CD8-positive, alpha-beta memory T cell (primary cell): ENCODE results near the gene NDUFB4. TPM values are rescaled to one million over a fixed set of nuclear protein-coding genes. Genes with fewer than 3 reads are reported as not detected.
"Not testable (repeated sequence)": the region's sequence is repeated elsewhere in the genome, so short reads cannot be mapped to it uniquely, and the experiment has no call there.

Experiments used
- CTCF ChIA-PET: fragments of 350-600 bp; sonication (Branson Sonifier 250); formaldehyde crosslinking; loops from one replicate; lab custom pipeline; 2021; ENCODE audit warnings: antibody characterized with exemption; lab: Charles Lee
- POLR2A ChIA-PET: fragments of 350-600 bp; sonication (Branson Sonifier 250); formaldehyde crosslinking; loops from one replicate; lab custom pipeline; 2021; ENCODE audit warnings: antibody characterized with exemption; lab: Charles Lee
- DNase-seq, 5 donors: peaks; one replicate each; pipeline versions ENCODE4 v3.0.0 to v3.0.0-alpha.2; 2020 to 2022; ENCODE audit warnings: mixed read lengths in 1 of 5
- H3K27ac ChIP-seq: one replicate; pipeline ENCODE4 v1.7.0; 2013; ENCODE audit warnings: low read depth, mild to moderate bottlenecking, low read length, moderate library complexity
- H3K27me3 ChIP-seq: 2 replicates; pipeline ENCODE4 v1.7.0; 2013; ENCODE audit warnings: low read length, mild to moderate bottlenecking; ENCODE audit not compliant: insufficient read depth, poor library complexity, severe bottlenecking
- H3K36me3 ChIP-seq: 2 replicates; pipeline ENCODE4 v1.7.0; 2013; ENCODE audit warnings: mild to moderate bottlenecking, low read length, moderate library complexity; ENCODE audit not compliant: insufficient read depth
- H3K4me1 ChIP-seq: 2 replicates; pipeline ENCODE4 v1.7.0; 2013; ENCODE audit warnings: mild to moderate bottlenecking, low read length, moderate library complexity; ENCODE audit not compliant: insufficient read depth
- H3K4me3 ChIP-seq: 2 replicates; pipeline ENCODE4 v1.7.0; 2013; ENCODE audit warnings: mild to moderate bottlenecking, low read length
- H3K9me3 ChIP-seq: 2 replicates; pipeline ENCODE4 v1.7.0; 2013; ENCODE audit warnings: mild to moderate bottlenecking, low read length
- H3K27ac Mint-ChIP-seq, 8 donors: one replicate each; pipeline ENCODE4 v1.8.0; 2020 to 2021; ENCODE audit warnings: mixed read lengths in 8 of 8, mild to moderate bottlenecking in 6 of 8, inconsistent platforms in 3 of 8, moderate library complexity in 3 of 8
- H3K27me3 Mint-ChIP-seq, 2 donors: one replicate each; pipeline ENCODE4 v1.8.0; 2020 to 2021; ENCODE audit warnings: mixed read lengths in 2 of 2, mild to moderate bottlenecking in 1 of 2, moderate library complexity in 1 of 2
- H3K36me3 Mint-ChIP-seq, 3 donors: one replicate each; pipeline ENCODE4 v1.8.0; 2020 to 2021; ENCODE audit warnings: mixed read lengths in 3 of 3, inconsistent platforms in 1 of 3, mild to moderate bottlenecking in 1 of 3
- H3K4me1 Mint-ChIP-seq, 3 donors: one replicate each; pipeline ENCODE4 v1.8.0; 2020 to 2021; ENCODE audit warnings: mixed read lengths in 3 of 3, inconsistent platforms in 1 of 3, mild to moderate bottlenecking in 1 of 3
- H3K4me3 Mint-ChIP-seq, 7 donors: one replicate each; pipeline ENCODE4 v1.8.0; 2020 to 2021; ENCODE audit warnings: mixed read lengths in 7 of 7, mild to moderate bottlenecking in 6 of 7, moderate library complexity in 4 of 7, inconsistent platforms in 2 of 7
- H3K9me3 Mint-ChIP-seq, 5 donors: one replicate each; pipeline ENCODE4 v1.8.0; 2020 to 2022; ENCODE audit warnings: mixed read lengths in 5 of 5, mild to moderate bottlenecking in 3 of 5, moderate library complexity in 2 of 5, inconsistent platforms in 1 of 5
- polyA plus RNA-seq: library from polyadenylated mRNA; unstranded; fragments of 300-500 nt; fragmentation: Illumina TruSeq; gene quantifications from one replicate; pipeline ENCODE4 v1.2.3, GENCODE V29; 2021
- total RNA-seq, 2 experiments: library from RNA; stranded (reverse); gene quantifications; one replicate each; pipeline ENCODE4 v1.2.3, GENCODE V29; 2021

Gene NDUFB4
- total and polyA plus RNA-seq, 3 experiments from 2014 or later: 102 to 263 (median 103) TPM

GRCh38 chr3:120636795-120637401, 40.8 kb downstream of the NDUFB4 start:
- no peaks in the 10 kb centered on the region for H3K9me3 ChIP-seq
- no peak for DNase-seq
- no peaks in the 10 kb centered on the region for H3K4me1 ChIP-seq
- no peak overlapping the region for H3K27ac ChIP-seq
- no peaks in the 10 kb centered on the region for H3K27me3 ChIP-seq
- CTCF ChIA-PET: no interaction called here
- H3K36me3 Mint-ChIP-seq: peaks cover 0 to 2% (median 2%) of the 10 kb centered on the region in 3 donors
- peaks cover 6 to 12% (median 9%) of the 10 kb centered on the region in 3 donors for H3K4me1 Mint-ChIP-seq
- H3K4me3 ChIP-seq: no peak overlapping the region
- no peak overlapping the region for H3K27ac Mint-ChIP-seq
- no peak overlapping the region for H3K4me3 Mint-ChIP-seq
- H3K36me3 ChIP-seq: no peaks in the 10 kb centered on the region
- H3K27me3 Mint-ChIP-seq: peaks cover 0 to 3% of the 10 kb centered on the region in 2 donors
- no peaks in the 10 kb centered on the region for H3K9me3 Mint-ChIP-seq
- POLR2A ChIA-PET: no interaction called here

GRCh38 chr3:120637851-120638559, 41.9 kb downstream of the NDUFB4 start:
- no peaks in the 10 kb centered on the region for H3K36me3 ChIP-seq
- H3K9me3 Mint-ChIP-seq: no peaks in the 10 kb centered on the region
- no peak for DNase-seq
- no peaks in the 10 kb centered on the region for H3K27me3 ChIP-seq
- ChIA-PET POLR2A (no interaction called here), CTCF (no interaction called here)
- H3K4me3 Mint-ChIP-seq: no peak overlapping the region
- no peaks in the 10 kb centered on the region for H3K9me3 ChIP-seq
- H3K27ac ChIP-seq: no peak overlapping the region
- peaks cover 0 to 2% (median 2%) of the 10 kb centered on the region in 3 donors for H3K36me3 Mint-ChIP-seq
- H3K27ac Mint-ChIP-seq: no peak overlapping the region
- no peak overlapping the region for H3K4me3 ChIP-seq
- no peaks in the 10 kb centered on the region for H3K4me1 ChIP-seq
- peaks cover 0 to 3% of the 10 kb centered on the region in 2 donors for H3K27me3 Mint-ChIP-seq
- peaks cover 6 to 12% (median 9%) of the 10 kb centered on the region in 3 donors for H3K4me1 Mint-ChIP-seq

- H3K27ac ChIP-seq, H3K27ac Mint-ChIP-seq, H3K4me3 ChIP-seq, DNase-seq, CTCF ChIA-PET, H3K27me3 ChIP-seq, H3K4me1 ChIP-seq, POLR2A ChIA-PET, H3K4me3 Mint-ChIP-seq, H3K36me3 ChIP-seq, H3K36me3 Mint-ChIP-seq, H3K9me3 Mint-ChIP-seq, H3K27me3 Mint-ChIP-seq, H3K9me3 ChIP-seq: not testable (repeated sequence)
- H3K4me1 Mint-ChIP-seq: peaks cover 6 to 12% (median 9%) of the 10 kb centered on the region in 3 donors
Observed at GRCh38 chr3:120638820-120639219, 42.7 kb downstream of the NDUFB4 start.

GRCh38 chr3:120640231-120640630, 44.1 kb downstream of the NDUFB4 start:
- DNase-seq: no peak
- ChIA-PET POLR2A (no interaction called here), CTCF (no interaction called here)
- Mint-ChIP-seq H3K27me3 (peaks cover 0 to 3% of the 10 kb centered on the region in 2 donors), H3K36me3 (peaks cover 0 to 2% (median 2%) of the 10 kb centered on the region in 3 donors), H3K4me1 (peaks cover 6 to 12% (median 9%) of the 10 kb centered on the region in 3 donors), H3K9me3 (no peaks in the 10 kb centered on the region), H3K27ac (no peak overlapping the region), H3K4me3 (no peak overlapping the region)
- Histone ChIP-seq H3K4me3 (no peak overlapping the region), H3K27me3 (no peaks in the 10 kb centered on the region), H3K9me3 (no peaks in the 10 kb centered on the region), H3K4me1 (no peaks in the 10 kb centered on the region), H3K27ac (no peak overlapping the region), H3K36me3 (no peaks in the 10 kb centered on the region)

GRCh38 chr3:120641696-120642246, 45.6 kb downstream of the NDUFB4 start:
- ChIA-PET CTCF (no interaction called here), POLR2A (no interaction called here)
- Mint-ChIP-seq H3K4me3 (no peak overlapping the region), H3K4me1 (peaks cover 6 to 12% (median 9%) of the 10 kb centered on the region in 3 donors), H3K27ac (no peak overlapping the region), H3K9me3 (no peaks in the 10 kb centered on the region), H3K27me3 (peaks cover 0 to 3% of the 10 kb centered on the region in 2 donors), H3K36me3 (peaks cover 0 to 2% (median 2%) of the 10 kb centered on the region in 3 donors)
- H3K27ac ChIP-seq: peak overlapping the region; percentile 64
- H3K9me3 ChIP-seq: no peaks in the 10 kb centered on the region
- no peaks in the 10 kb centered on the region for H3K36me3 ChIP-seq
- H3K4me3 ChIP-seq: no peak overlapping the region
- no peak for DNase-seq
- H3K4me1 ChIP-seq: no peaks in the 10 kb centered on the region
- no peaks in the 10 kb centered on the region for H3K27me3 ChIP-seq

GRCh38 chr3:120642368-120642948, 46.3 kb downstream of the NDUFB4 start:
- peaks cover 0 to 3% of the 10 kb centered on the region in 2 donors for H3K27me3 Mint-ChIP-seq
- CTCF ChIA-PET: interaction anchor here (1.0 kb wide), 1 partner anchor 152 kb away, joined by 3 read pairs; no protein-coding TSS in a partner anchor
- H3K4me3 Mint-ChIP-seq: no peak overlapping the region

GRCh38 chr3:120645083-120645845, 49.1 kb downstream of the NDUFB4 start:
- Mint-ChIP-seq H3K4me1 (peaks cover 1 to 4% (median 2%) of the 10 kb centered on the region in 3 donors), H3K4me3 (no peak overlapping the region), H3K36me3 (peaks cover 0 to 4% (median 0%) of the 10 kb centered on the region in 3 donors), H3K27ac (peak overlapping the region in 1 of 8 donors; percentile 64), H3K9me3 (no peaks in the 10 kb centered on the region), H3K27me3 (no peaks in the 10 kb centered on the region)
- DNase-seq: no peak
- no peaks in the 10 kb centered on the region for H3K4me1 ChIP-seq
- H3K27ac ChIP-seq: no peak overlapping the region
- no peak overlapping the region for H3K4me3 ChIP-seq
- no peaks in the 10 kb centered on the region for H3K27me3 ChIP-seq
- POLR2A ChIA-PET: no interaction called here
- no peaks in the 10 kb centered on the region for H3K36me3 ChIP-seq
- no peaks in the 10 kb centered on the region for H3K9me3 ChIP-seq
- CTCF ChIA-PET: no interaction called here

More at GRCh38 chr3:120642368-120642948, 46.3 kb downstream of the NDUFB4 start:
- H3K4me1 Mint-ChIP-seq: peaks cover 6 to 12% (median 9%) of the 10 kb centered on the region in 3 donors
- no peak overlapping the region for H3K27ac Mint-ChIP-seq
- POLR2A ChIA-PET: no interaction called here
- Histone ChIP-seq H3K4me3 (no peak overlapping the region), H3K27ac (peak overlapping the region; percentile 64), H3K36me3 (no peaks in the 10 kb centered on the region), H3K4me1 (no peaks in the 10 kb centered on the region), H3K9me3 (no peaks in the 10 kb centered on the region), H3K27me3 (no peaks in the 10 kb centered on the region)
- DNase-seq: no peak
- peaks cover 0 to 2% (median 2%) of the 10 kb centered on the region in 3 donors for H3K36me3 Mint-ChIP-seq
- no peaks in the 10 kb centered on the region for H3K9me3 Mint-ChIP-seq
